Immature natural killer cell (primary cell): ENCODE data around the gene DIPK1C. TPM values are rescaled to one million over a fixed set of nuclear protein-coding genes. Genes with fewer than 3 reads are reported as not detected.

Experiments used
- DNase-seq, 3 donors: peaks; one replicate each; pipeline ENCODE4 v3.0.0; 2022; ENCODE audit warnings: mixed read lengths in 1 of 3
- H3K27ac Mint-ChIP-seq, 6 donors: one replicate each; pipeline ENCODE4 v1.8.0; 2020; ENCODE audit warnings: mixed read lengths in 6 of 6, mild to moderate bottlenecking in 5 of 6, inconsistent platforms in 4 of 6, moderate library complexity in 3 of 6
- H3K27me3 Mint-ChIP-seq, 3 donors: one replicate each; pipeline ENCODE4 v1.8.0; 2020 to 2021; ENCODE audit warnings: low read depth in 3 of 3, mild to moderate bottlenecking in 3 of 3, mixed read lengths in 3 of 3, moderate library complexity in 3 of 3, inconsistent platforms in 1 of 3
- H3K36me3 Mint-ChIP-seq, 3 donors: one replicate each; pipeline ENCODE4 v1.8.0; 2020; ENCODE audit warnings: mixed read lengths in 3 of 3, inconsistent platforms in 2 of 3, mild to moderate bottlenecking in 2 of 3
- H3K4me1 Mint-ChIP-seq, 2 donors: one replicate each; pipeline ENCODE4 v1.8.0; 2020; ENCODE audit warnings: inconsistent platforms in 2 of 2, mild to moderate bottlenecking in 2 of 2, mixed read lengths in 2 of 2, moderate library complexity in 1 of 2
- H3K4me3 Mint-ChIP-seq, 5 donors: one replicate each; pipeline ENCODE4 v1.8.0; 2020; ENCODE audit warnings: mild to moderate bottlenecking in 5 of 5, mixed read lengths in 5 of 5, inconsistent platforms in 3 of 5, moderate library complexity in 3 of 5
- H3K9me3 Mint-ChIP-seq, 6 donors: one replicate each; pipeline ENCODE4 v1.8.0; 2020; ENCODE audit warnings: mild to moderate bottlenecking in 6 of 6, mixed read lengths in 6 of 6, inconsistent platforms in 4 of 6, moderate library complexity in 3 of 6
- polyA plus RNA-seq, 3 donors: library from polyadenylated mRNA; unstranded; fragments of 300-500 nt; fragmentation: Illumina TruSeq; gene quantifications; one replicate each; pipeline ENCODE4 v1.2.3, GENCODE V29; 2021

DIPK1C gene
- polyA plus RNA-seq, 3 donors from 2014 or later: not detected

- peak; percentile 97 to 98 (median 97) for DNase-seq
- peak within 1 kb of the TSS; percentile 92 to 97 (median 95) for H3K4me3 Mint-ChIP-seq
- H3K4me1 Mint-ChIP-seq: peaks cover 49 to 50% of the 10 kb centered on the region in 2 donors
- peak within 1 kb of the TSS; percentile 97 to 99 (median 98) for H3K27ac Mint-ChIP-seq
- H3K9me3 Mint-ChIP-seq: no peaks in the 10 kb centered on the region
- H3K27me3 Mint-ChIP-seq: peaks cover 14 to 24% (median 15%) of the 10 kb centered on the region in 3 donors
- peaks cover 3 to 4% (median 4%) of the 10 kb centered on the region in 3 donors for H3K36me3 Mint-ChIP-seq
Observed at GRCh38 chr18:74495581-74496507, 38.7 kb upstream of the DIPK1C start, which contains the start of gene CNDP2. CNDP2 (plus strand) TSS chr18:74496363; CDS start chr18:74499974, 3,611 bp downstream.

- H3K4me3 Mint-ChIP-seq: peak overlapping the region; percentile 37 to 94 (median 62)
- no peaks in the 10 kb centered on the region for H3K9me3 Mint-ChIP-seq
- H3K27me3 Mint-ChIP-seq: peaks cover 13 to 20% (median 14%) of the 10 kb centered on the region in 3 donors
- no peak for DNase-seq
- H3K27ac Mint-ChIP-seq: peak overlapping the region; percentile 65 to 99 (median 82)
- peaks cover 36 to 37% of the 10 kb centered on the region in 2 donors for H3K4me1 Mint-ChIP-seq
- H3K36me3 Mint-ChIP-seq: no peaks in the 10 kb centered on the region
Observed at GRCh38 chr18:74494514-74494913, 37.4 kb upstream of the DIPK1C start.

- peak; percentile 38 to 55 (median 48) for DNase-seq
Observed at GRCh38 chr18:74493689-74494088, 36.6 kb upstream of the DIPK1C start.

GRCh38 chr18:74492259-74492658 lies 35.2 kb upstream of the DIPK1C start:
- Mint-ChIP-seq H3K27ac (peak overlapping the region in 1 of 6 donors; percentile 29), H3K27me3 (peaks cover 7 to 13% (median 12%) of the 10 kb centered on the region in 3 donors), H3K4me1 (peaks cover 13 to 14% of the 10 kb centered on the region in 2 donors), H3K9me3 (no peaks in the 10 kb centered on the region), H3K4me3 (no peak overlapping the region), H3K36me3 (no peaks in the 10 kb centered on the region)
- DNase-seq: no peak

More at GRCh38 chr18:74493689-74494088, 36.6 kb upstream of the DIPK1C start:
- Mint-ChIP-seq H3K4me1 (peaks cover 27 to 29% of the 10 kb centered on the region in 2 donors), H3K27ac (peak overlapping the region; percentile 6 to 99 (median 81)), H3K4me3 (no peak overlapping the region), H3K36me3 (no peaks in the 10 kb centered on the region), H3K9me3 (no peaks in the 10 kb centered on the region), H3K27me3 (peaks cover 7 to 13% (median 12%) of the 10 kb centered on the region in 3 donors)

- H3K27ac Mint-ChIP-seq: no peak overlapping the region
- H3K9me3 Mint-ChIP-seq: no peaks in the 10 kb centered on the region
- no peak overlapping the region for H3K4me3 Mint-ChIP-seq
- H3K27me3 Mint-ChIP-seq: peaks cover 0 to 6% (median 5%) of the 10 kb centered on the region in 3 donors
- DNase-seq: no peak
- H3K36me3 Mint-ChIP-seq: no peaks in the 10 kb centered on the region
- H3K4me1 Mint-ChIP-seq: peaks cover 6 to 12% of the 10 kb centered on the region in 2 donors
Observed at GRCh38 chr18:74489676-74490075, 32.6 kb upstream of the DIPK1C start.

GRCh38 chr18:74488864-74489263 lies 31.8 kb upstream of the DIPK1C start:
- H3K4me3 Mint-ChIP-seq: no peak overlapping the region
- peaks cover 8 to 15% of the 10 kb centered on the region in 2 donors for H3K4me1 Mint-ChIP-seq
- H3K9me3 Mint-ChIP-seq: no peaks in the 10 kb centered on the region
- H3K27me3 Mint-ChIP-seq: peaks cover 0 to 9% (median 5%) of the 10 kb centered on the region in 3 donors
- no peak for DNase-seq
- H3K36me3 Mint-ChIP-seq: no peaks in the 10 kb centered on the region
- H3K27ac Mint-ChIP-seq: no peak overlapping the region

GRCh38 chr18:74488354-74488753 lies 31.2 kb upstream of the DIPK1C start:
- H3K9me3 Mint-ChIP-seq: no peaks in the 10 kb centered on the region
- H3K4me1 Mint-ChIP-seq: peaks cover 8 to 15% of the 10 kb centered on the region in 2 donors
- peaks cover 0 to 9% (median 5%) of the 10 kb centered on the region in 3 donors for H3K27me3 Mint-ChIP-seq
- no peak overlapping the region for H3K4me3 Mint-ChIP-seq
- H3K27ac Mint-ChIP-seq: no peak overlapping the region
- no peaks in the 10 kb centered on the region for H3K36me3 Mint-ChIP-seq
- DNase-seq: no peak

- Mint-ChIP-seq H3K27me3 (peaks cover 0 to 12% (median 8%) of the 10 kb centered on the region in 3 donors), H3K27ac (no peak overlapping the region), H3K36me3 (no peaks in the 10 kb centered on the region), H3K4me3 (no peak overlapping the region), H3K4me1 (peaks cover 8 to 15% of the 10 kb centered on the region in 2 donors), H3K9me3 (no peaks in the 10 kb centered on the region)
- no peak for DNase-seq
Observed at GRCh38 chr18:74486119-74486849, 29.2 kb upstream of the DIPK1C start.

- Mint-ChIP-seq H3K9me3 (no peaks in the 10 kb centered on the region), H3K27ac (no peak overlapping the region), H3K4me3 (no peak overlapping the region), H3K4me1 (peaks cover 8 to 15% of the 10 kb centered on the region in 2 donors), H3K36me3 (no peaks in the 10 kb centered on the region), H3K27me3 (peaks cover 0 to 12% (median 5%) of the 10 kb centered on the region in 3 donors)
- DNase-seq: no peak
Observed at GRCh38 chr18:74482697-74483096, 25.6 kb upstream of the DIPK1C start.

- no peaks in the 10 kb centered on the region for H3K9me3 Mint-ChIP-seq
Observed at GRCh38 chr18:74480149-74480651, 23.1 kb upstream of the DIPK1C start.

GRCh38 chr18:74479486-74480148 lies 22.5 kb upstream of the DIPK1C start:
- H3K4me1 Mint-ChIP-seq: peaks cover 2 to 3% of the 10 kb centered on the region in 2 donors
- H3K27me3 Mint-ChIP-seq: peaks cover 4 to 13% (median 5%) of the 10 kb centered on the region in 3 donors
- H3K27ac Mint-ChIP-seq: no peak overlapping the region
- DNase-seq: no peak
- no peaks in the 10 kb centered on the region for H3K36me3 Mint-ChIP-seq
- H3K9me3 Mint-ChIP-seq: no peaks in the 10 kb centered on the region
- H3K4me3 Mint-ChIP-seq: no peak overlapping the region

More at GRCh38 chr18:74480149-74480651, 23.1 kb upstream of the DIPK1C start:
- no peaks in the 10 kb centered on the region for H3K36me3 Mint-ChIP-seq
- peaks cover 3 to 14% (median 5%) of the 10 kb centered on the region in 3 donors for H3K27me3 Mint-ChIP-seq
- no peak for DNase-seq
- no peak overlapping the region for H3K4me3 Mint-ChIP-seq
- H3K27ac Mint-ChIP-seq: no peak overlapping the region
- H3K4me1 Mint-ChIP-seq: peaks cover 6 to 8% of the 10 kb centered on the region in 2 donors

- Mint-ChIP-seq H3K9me3 (no peaks in the 10 kb centered on the region), H3K27ac (no peak overlapping the region), H3K4me1 (no peaks in the 10 kb centered on the region), H3K36me3 (no peaks in the 10 kb centered on the region), H3K27me3 (peaks cover 4 to 11% (median 5%) of the 10 kb centered on the region in 3 donors), H3K4me3 (no peak overlapping the region)
- no peak for DNase-seq
Observed at GRCh38 chr18:74478880-74479279, 21.8 kb upstream of the DIPK1C start.

- H3K27ac Mint-ChIP-seq: no peak overlapping the region
- no peak for DNase-seq
- no peaks in the 10 kb centered on the region for H3K4me1 Mint-ChIP-seq
- no peak overlapping the region for H3K4me3 Mint-ChIP-seq
- H3K36me3 Mint-ChIP-seq: no peaks in the 10 kb centered on the region
- H3K27me3 Mint-ChIP-seq: peaks cover 4 to 11% (median 5%) of the 10 kb centered on the region in 3 donors
- H3K9me3 Mint-ChIP-seq: no peaks in the 10 kb centered on the region
Observed at GRCh38 chr18:74478316-74478715, 21.2 kb upstream of the DIPK1C start.
